HL-60 (cell line): ENCODE results near the gene CTCF.

ENCODE experiments used
- CTCF ChIP-seq: IDR thresholded peaks from one replicate; pipeline ENCODE4 v1.5.1; 2011; ENCODE audit warnings: low read length, control low read depth, inconsistent platforms; ENCODE audit not compliant: insufficient read depth
- GABPA ChIP-seq: IDR thresholded peaks from 2 replicates; pipeline ENCODE4 v1.6.1; 2012; ENCODE audit warnings: low read depth
- POLR2AphosphoS5 ChIP-seq: IDR thresholded peaks from 2 replicates; pipeline ENCODE4 v1.6.1; 2012; ENCODE audit warnings: low read depth

- TF ChIP-seq CTCF (no peak), POLR2AphosphoS5 (no peak), GABPA (no peak)
Measured at GRCh38 chr16:67648088-67648763, 85.9 kb downstream of the CTCF start.
